GM10248 (cell line): ENCODE measurements around the gene MEIKIN.

Experiments
- CTCF ChIA-PET: fragments of 300-600 bp; sonication (Branson Sonifier 250); formaldehyde crosslinking; extraction: SDS; loops from one replicate; lab custom pipeline; 2021; ENCODE audit warnings: antibody characterized with exemption; lab: Yijun Ruan, JAX
- POLR2A ChIA-PET: fragments of 350-650 bp; sonication (Branson Sonifier 250); formaldehyde crosslinking; extraction: SDS; loops from one replicate; lab custom pipeline; 2020; ENCODE audit warnings: antibody characterized with exemption; lab: Yijun Ruan, JAX
- DNase-seq: peaks from one replicate; pipeline ENCODE4 v3.0.0; 2012; ENCODE audit errors: extremely low spot score
- TF ChIP-seq, protein P1 (sequence below): IDR thresholded peaks from 2 replicates; pipeline ENCODE4 v1.5.1; 2012; ENCODE audit warnings: mild to moderate bottlenecking, low read depth; ENCODE audit errors: extremely low read depth, missing control alignments, control extremely low read depth

The MEIKIN gene

DNA sequence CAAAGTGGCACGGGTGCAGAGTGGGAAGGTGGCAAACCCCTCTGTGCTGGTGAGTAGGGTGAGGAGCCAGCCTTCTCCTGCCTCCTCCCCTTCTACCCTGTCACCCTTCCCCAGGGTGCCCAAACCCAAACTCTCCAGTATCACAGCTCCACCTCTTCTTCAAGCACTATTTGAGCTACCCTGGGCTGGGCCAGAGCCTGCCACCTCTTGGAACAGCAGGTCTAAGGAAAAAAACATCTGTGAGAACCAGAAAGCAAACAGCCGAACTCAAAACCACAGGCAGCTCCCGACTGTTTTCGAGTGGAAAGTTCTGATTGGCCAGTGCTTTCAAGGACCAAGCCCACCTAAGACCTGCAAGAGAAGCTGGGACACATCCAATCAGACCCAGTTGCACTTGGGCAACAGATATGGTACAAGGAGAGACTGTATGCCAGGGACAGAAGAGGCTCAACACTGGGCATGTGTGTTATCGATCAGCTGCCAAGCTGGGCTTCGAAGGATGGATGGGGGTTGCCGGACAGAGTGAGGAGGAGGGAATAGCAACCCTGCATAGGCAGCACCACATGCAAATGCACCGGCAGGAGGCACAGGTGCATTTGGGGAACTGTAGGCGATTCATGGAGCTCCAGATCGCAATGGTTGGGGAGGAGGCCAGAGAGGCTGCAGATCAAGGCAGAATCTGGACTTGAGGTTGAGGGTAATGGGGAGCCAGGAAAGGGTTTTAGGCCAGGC is 46.3 kb upstream of the MEIKIN start:
- CTCF ChIA-PET = interaction anchor here (5.4 kb wide), 1 partner anchor 16 kb away, joined by 39 read pairs; no protein-coding TSS in a partner anchor
- TF ChIP-seq, protein P1, sequence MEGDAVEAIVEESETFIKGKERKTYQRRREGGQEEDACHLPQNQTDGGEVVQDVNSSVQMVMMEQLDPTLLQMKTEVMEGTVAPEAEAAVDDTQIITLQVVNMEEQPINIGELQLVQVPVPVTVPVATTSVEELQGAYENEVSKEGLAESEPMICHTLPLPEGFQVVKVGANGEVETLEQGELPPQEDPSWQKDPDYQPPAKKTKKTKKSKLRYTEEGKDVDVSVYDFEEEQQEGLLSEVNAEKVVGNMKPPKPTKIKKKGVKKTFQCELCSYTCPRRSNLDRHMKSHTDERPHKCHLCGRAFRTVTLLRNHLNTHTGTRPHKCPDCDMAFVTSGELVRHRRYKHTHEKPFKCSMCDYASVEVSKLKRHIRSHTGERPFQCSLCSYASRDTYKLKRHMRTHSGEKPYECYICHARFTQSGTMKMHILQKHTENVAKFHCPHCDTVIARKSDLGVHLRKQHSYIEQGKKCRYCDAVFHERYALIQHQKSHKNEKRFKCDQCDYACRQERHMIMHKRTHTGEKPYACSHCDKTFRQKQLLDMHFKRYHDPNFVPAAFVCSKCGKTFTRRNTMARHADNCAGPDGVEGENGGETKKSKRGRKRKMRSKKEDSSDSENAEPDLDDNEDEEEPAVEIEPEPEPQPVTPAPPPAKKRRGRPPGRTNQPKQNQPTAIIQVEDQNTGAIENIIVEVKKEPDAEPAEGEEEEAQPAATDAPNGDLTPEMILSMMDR = no peak
- DNase-seq = no peak
- POLR2A ChIA-PET = no interaction called here

- no peak for DNase-seq
- TF ChIP-seq, protein P1 = no peak
- ChIA-PET CTCF (interaction anchor here (5.4 kb wide), 1 partner anchor 17 kb away, joined by 39 read pairs; no protein-coding TSS in a partner anchor), POLR2A (no interaction called here)
These were observed 45.3 kb upstream of the MEIKIN start for GRCh38 chr5:131990716-131991115.

GRCh38 chr5:131988601-131989000 is 43.1 kb upstream of the MEIKIN start:
- TF ChIP-seq, protein P1 = no peak
- ChIA-PET CTCF (interaction anchor here (1.0 to 1.7 kb wide), 3 partner anchors 11 to 19 kb away, joined by 3 to 8 read pairs (median 4); no protein-coding TSS in a partner anchor), POLR2A (no interaction called here)
- no peak for DNase-seq

GRCh38 chr5:131987251-131987650 is 41.8 kb upstream of the MEIKIN start:
- TF ChIP-seq, protein P1 = no peak
- no peak for DNase-seq
- ChIA-PET POLR2A (no interaction called here), CTCF (no interaction called here)

- no peak for DNase-seq
- POLR2A ChIA-PET = no interaction called here
- CTCF ChIA-PET = interaction anchor here (1.4 to 1.6 kb wide), 2 partner anchors 13 to 22 kb away, joined by 3 to 5 read pairs; no protein-coding TSS in a partner anchor
- TF ChIP-seq, protein P1 = no peak
These were observed 40.9 kb upstream of the MEIKIN start for GRCh38 chr5:131986161-131986912.

GRCh38 chr5:131984956-131985665 is 39.6 kb upstream of the MEIKIN start:
- TF ChIP-seq, protein P1 = no peak
- POLR2A ChIA-PET = no interaction called here
- no peak for DNase-seq
- CTCF ChIA-PET = interaction anchor here (1.4 to 1.6 kb wide), 2 partner anchors 14 to 23 kb away, joined by 3 to 5 read pairs; no protein-coding TSS in a partner anchor
